VCaP (cell line): Measurements from ENCODE around the gene RPL3.

ENCODE experiments used
- H3K27ac ChIP-seq: fragments of 450-650 bp; 2 replicates; pipeline ENCODE4 v1.5.1; 2017
- TF ChIP-seq, protein P1 (sequence below): fragments of 450-650 bp; conservative IDR thresholded peaks from 2 replicates; pipeline ENCODE4 v1.5.1; 2017; ENCODE audit warnings: mild to moderate bottlenecking, moderate library complexity

Gene RPL3

DNA sequence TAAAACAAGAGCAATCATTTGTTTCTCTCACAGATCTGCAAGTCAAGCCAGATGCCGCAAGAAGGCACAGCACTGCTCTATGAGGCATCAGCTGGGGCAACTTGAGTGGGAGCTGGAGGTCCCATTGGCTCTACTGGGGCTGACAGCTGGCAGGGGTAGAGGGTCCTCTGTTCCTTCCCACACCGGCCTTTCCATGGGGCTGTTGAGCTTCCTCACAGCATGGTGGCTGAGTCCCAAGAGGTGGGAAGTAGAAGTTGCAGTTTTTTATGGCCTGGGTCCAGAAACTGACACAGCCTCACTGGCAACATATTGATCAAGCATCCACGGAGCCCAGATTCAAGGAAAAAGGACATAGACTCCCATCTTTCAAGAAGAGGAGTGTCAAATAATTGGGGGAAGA, 34.4 kb downstream of the RPL3 start:
- TF ChIP-seq, protein P1, sequence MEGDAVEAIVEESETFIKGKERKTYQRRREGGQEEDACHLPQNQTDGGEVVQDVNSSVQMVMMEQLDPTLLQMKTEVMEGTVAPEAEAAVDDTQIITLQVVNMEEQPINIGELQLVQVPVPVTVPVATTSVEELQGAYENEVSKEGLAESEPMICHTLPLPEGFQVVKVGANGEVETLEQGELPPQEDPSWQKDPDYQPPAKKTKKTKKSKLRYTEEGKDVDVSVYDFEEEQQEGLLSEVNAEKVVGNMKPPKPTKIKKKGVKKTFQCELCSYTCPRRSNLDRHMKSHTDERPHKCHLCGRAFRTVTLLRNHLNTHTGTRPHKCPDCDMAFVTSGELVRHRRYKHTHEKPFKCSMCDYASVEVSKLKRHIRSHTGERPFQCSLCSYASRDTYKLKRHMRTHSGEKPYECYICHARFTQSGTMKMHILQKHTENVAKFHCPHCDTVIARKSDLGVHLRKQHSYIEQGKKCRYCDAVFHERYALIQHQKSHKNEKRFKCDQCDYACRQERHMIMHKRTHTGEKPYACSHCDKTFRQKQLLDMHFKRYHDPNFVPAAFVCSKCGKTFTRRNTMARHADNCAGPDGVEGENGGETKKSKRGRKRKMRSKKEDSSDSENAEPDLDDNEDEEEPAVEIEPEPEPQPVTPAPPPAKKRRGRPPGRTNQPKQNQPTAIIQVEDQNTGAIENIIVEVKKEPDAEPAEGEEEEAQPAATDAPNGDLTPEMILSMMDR, result no peak
- H3K27ac ChIP-seq, result no peak overlapping the region

DNA sequence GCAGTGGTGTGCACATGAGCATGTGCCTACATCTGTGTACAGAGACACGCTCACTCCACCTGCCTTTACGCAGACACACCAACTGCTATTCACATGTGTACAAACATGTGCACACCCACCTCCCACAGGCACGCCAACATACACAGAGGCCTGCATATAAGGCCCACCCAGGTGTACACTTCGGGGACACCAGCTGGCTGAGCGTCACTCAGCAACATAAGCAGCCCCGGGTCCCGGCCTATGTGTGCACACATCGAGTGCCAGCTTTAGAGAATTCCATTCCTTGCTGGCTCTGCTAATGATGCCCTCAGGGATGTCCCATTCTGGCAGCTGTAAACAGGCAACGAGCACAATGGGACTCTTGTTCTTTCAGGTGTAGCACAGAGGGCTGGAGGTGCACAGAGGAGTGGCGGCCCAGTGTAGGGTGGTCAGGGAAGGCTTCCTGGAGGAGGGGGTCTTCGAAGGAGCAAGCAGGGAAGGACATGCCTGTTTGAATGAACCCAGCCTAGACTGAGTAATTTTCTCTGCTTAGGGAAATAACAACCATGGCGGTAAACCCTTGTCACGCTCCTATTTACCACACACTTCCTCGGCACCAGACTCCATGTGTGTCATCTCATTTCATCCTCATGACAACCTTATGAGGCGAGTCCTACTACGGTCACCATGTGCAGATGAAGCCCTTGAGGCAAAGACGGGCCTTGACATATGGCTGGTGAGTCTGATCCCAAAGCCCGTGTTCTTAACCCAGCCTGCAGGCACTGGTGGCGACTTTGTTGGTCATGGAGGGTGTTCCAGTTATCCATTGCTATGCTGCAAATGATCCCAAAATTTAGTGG, 35.1 kb downstream of the RPL3 start:
- TF ChIP-seq, protein P1, result no peak
- no peak overlapping the region for H3K27ac ChIP-seq

DNA sequence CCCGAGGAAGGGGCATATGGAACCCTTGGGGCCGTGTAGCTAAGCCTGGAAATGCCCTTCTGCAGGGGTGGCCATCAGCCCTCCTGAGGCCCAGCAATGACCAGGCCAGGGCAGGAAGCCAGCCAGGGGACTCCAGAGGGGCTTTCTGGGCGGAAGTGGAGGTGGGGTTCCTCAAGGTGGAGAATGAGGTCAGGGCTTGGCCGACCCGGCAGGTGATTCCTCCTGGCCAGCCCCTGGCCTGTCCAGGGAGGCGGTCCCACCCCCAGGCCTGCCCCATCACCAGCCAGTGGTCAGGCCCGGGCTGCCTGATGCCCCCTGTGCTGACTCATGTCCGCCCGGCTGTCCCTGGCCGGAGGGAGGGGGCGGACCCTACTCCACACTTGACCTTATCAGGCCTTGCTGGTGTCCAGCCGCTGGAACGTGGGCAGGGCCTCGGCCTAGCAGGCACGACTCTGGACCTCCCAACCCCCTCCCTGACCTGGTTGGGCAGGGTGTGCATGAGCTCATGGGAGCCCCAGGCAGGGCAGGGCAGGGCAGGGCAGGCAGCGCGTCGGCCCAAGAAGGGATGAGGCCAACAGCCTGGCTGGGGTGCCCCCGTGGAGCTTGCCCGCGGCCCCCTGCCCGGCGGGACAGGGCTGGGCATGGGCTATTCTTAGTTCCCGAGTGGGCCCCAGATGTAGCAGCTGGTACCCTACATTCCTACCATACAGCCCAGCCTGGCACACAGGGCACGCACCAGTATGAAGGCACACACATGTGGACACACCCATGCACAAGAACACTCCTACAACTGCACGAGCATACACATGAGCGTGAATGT, 35.9 kb downstream of the RPL3 start:
- no peak overlapping the region for H3K27ac ChIP-seq
- TF ChIP-seq, protein P1, result no peak

DNA sequence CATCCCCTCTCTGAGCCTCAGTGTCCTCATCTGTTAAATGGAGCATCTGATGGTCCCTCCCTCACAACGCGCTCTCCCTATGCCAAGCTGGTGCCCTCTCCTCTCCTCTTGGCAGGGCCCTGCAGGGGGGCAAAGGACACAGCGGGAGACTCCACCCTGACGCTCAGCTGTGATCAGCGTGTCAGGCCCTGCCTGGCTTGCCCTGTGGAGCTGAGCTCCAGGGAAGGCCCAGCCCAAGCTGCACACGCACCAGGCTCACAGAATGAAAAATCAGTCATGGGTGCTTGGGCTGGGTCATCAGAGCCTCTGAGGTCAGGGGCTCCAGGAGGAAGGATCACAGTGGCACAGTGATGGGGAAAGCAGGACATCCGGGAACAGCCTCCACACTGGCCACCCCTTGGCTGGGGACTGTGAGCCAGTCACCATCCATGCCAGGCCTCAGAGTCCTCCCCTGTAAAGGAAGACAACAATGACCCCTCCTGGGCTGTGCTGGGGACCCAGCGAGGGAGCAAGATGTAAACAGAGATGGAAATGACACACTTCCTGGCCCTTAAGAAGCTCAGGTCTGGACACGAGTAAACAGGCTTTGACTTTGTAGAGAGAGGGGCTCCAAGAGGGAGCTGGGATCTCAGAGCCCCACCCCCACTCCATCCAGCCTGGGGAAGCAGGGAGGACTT, 36.6 kb downstream of the RPL3 start:
- H3K27ac ChIP-seq, result no peak overlapping the region
- TF ChIP-seq, protein P1, result no peak

DNA sequence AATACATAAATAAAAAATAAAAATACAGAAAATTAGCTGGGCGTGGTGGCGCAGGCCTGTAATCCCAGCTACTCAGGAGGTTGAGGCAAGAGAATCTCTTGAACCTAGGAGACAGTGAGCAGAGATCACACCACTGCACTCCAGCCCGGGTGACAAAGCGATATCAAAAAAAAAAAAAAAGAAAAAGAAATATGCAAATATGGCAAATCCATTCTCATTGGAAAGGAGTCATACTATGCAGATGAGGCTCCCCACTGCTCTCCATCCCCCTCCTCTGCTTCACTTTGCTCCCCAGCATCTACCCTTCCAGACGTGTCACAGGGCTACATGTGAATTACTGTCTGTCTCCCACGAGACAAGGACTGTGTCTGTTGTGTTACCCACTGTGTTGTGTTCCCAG, 38.3 kb downstream of the RPL3 start:
- no peak overlapping the region for H3K27ac ChIP-seq
- TF ChIP-seq, protein P1, result no peak

DNA sequence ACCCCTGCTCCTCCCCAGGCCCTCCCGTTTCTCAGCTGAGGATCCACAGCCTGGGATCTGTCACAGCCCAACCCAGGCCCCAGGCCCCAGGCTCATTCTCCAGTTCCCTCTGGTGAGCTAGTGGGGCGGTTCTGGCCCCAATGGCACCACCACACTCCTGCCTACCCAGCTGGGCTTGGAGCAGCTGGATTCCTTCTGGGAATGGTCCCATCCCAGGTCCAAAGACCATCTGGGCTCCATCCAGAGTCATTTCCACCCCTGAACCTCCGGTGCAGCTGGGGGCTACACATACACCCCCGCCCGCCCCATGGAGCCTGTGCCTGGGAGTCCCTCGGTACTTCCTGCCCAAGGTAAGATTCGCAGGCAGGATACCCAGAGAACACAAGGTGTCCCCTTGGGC, 39.2 kb downstream of the RPL3 start:
- TF ChIP-seq, protein P1, result no peak
- H3K27ac ChIP-seq, result no peak overlapping the region

DNA sequence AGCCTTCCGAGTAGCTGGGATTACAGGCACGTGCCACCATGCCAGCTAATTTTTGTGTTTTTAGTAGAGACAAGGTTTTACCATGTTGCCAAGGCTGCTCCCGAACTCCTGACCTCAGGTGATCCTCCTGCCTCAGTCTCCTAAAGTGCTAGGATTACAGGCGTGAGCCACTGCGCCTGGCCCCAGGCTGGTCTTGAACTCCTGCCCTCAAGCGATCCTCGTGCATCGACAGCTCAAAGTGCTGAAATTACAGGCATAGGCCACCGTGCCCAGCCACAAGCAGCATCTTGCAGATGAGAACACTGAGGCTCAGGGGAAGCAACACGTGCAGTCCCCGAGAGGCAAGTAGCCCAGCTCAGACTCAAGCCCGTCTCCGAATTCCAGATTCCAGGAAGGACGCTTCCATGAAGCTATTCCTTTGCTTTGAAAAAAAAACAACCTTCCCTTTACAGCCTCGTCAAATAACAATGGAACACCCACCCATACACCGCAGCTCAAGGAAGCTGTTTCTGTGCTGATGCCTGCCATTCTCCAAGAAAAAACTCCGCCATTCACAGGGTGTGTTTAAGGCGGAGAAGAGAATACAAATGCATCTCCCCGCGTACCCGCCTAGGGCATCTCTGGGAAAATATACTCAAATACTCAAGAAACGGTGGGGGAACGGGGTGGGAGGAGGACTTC, 40.1 kb downstream of the RPL3 start:
- no peak overlapping the region for H3K27ac ChIP-seq

More for the DNA sequence above, 40.1 kb downstream of the RPL3 start:
- TF ChIP-seq, protein P1, result no peak
